ENCODE data around the gene GAS2L1.

- TF ChIP-seq CTCF (IDR thresholded peaks at IDR 0.05; ENCODE audit: insufficient read depth, low read length) (no peak), POLR2AphosphoS5 (IDR thresholded peaks at IDR 0.05; ENCODE audit: low read depth) (no peak), SPI1 (IDR thresholded peaks at IDR 0.05; ENCODE audit: borderline replicate concordance, low read depth) (no peak), GABPA (IDR thresholded peaks at IDR 0.05; ENCODE audit: low read depth) (no peak)
- TF ChIP-seq, protein P1, sequence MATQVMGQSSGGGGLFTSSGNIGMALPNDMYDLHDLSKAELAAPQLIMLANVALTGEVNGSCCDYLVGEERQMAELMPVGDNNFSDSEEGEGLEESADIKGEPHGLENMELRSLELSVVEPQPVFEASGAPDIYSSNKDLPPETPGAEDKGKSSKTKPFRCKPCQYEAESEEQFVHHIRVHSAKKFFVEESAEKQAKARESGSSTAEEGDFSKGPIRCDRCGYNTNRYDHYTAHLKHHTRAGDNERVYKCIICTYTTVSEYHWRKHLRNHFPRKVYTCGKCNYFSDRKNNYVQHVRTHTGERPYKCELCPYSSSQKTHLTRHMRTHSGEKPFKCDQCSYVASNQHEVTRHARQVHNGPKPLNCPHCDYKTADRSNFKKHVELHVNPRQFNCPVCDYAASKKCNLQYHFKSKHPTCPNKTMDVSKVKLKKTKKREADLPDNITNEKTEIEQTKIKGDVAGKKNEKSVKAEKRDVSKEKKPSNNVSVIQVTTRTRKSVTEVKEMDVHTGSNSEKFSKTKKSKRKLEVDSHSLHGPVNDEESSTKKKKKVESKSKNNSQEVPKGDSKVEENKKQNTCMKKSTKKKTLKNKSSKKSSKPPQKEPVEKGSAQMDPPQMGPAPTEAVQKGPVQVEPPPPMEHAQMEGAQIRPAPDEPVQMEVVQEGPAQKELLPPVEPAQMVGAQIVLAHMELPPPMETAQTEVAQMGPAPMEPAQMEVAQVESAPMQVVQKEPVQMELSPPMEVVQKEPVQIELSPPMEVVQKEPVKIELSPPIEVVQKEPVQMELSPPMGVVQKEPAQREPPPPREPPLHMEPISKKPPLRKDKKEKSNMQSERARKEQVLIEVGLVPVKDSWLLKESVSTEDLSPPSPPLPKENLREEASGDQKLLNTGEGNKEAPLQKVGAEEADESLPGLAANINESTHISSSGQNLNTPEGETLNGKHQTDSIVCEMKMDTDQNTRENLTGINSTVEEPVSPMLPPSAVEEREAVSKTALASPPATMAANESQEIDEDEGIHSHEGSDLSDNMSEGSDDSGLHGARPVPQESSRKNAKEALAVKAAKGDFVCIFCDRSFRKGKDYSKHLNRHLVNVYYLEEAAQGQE (IDR thresholded peaks at IDR 0.05; ENCODE audit: insufficient replicate concordance, low read depth), result no peak
These were observed 31.9 kb downstream of the GAS2L1 start for GRCh38 chr22:29338398-29338797.

All from HL-60 (cell line).